ENCODE results near the gene DDX27.

GRCh38 chr20:49248879-49249665 is 29.9 kb downstream of the DDX27 start:
- TF ChIP-seq CTCF (conservative IDR thresholded peaks at IDR 0.05 in 1 of 2, IDR thresholded peaks at IDR 0.05 in 1 of 2; ENCODE audit: extremely low read depth in 1 of 2, insufficient read depth in 1 of 2, low read depth in 1 of 2, low read length in 2 of 2) = no peak
- TF ChIP-seq EZH2 (IDR thresholded peaks at IDR 0.05; ENCODE audit: borderline replicate concordance, low read length) = no peak

Measured in mammary epithelial cell (primary cell).